Heart right ventricle (tissue), 16 donors: Measurements from ENCODE around the gene CMTM7. TPM values are rescaled to one million over a fixed set of nuclear protein-coding genes. Genes with fewer than 3 reads are reported as not detected.
"Not testable (repeated sequence)": the region's sequence is repeated elsewhere in the genome, so short reads cannot be mapped to it uniquely, and the experiment has no call there.

Source experiments
- ATAC-seq, 8 donors: fragments of 200-7000 bp; cut with Tn5 transposase; one replicate each; pipeline ENCODE4 v1.9.1; 2020; ENCODE audit warnings: mild to moderate bottlenecking in 8 of 8, moderate library complexity in 8 of 8, moderate number of reproducible peaks in 1 of 8
- DNase-seq, 2 donors: peaks; one replicate each; pipeline ENCODE4 v3.0.0-alpha.2; 2020
- H3K27ac ChIP-seq, 10 donors: fragments of 200-600 bp; sonication (generic) in 2 of 10; one replicate each; pipeline versions ENCODE4 v1.5.0 to v1.8.0; 2020 to 2022; ENCODE audit warnings: mild to moderate bottlenecking in 3 of 10
- H3K27me3 ChIP-seq, 7 donors: fragments of 200-600 bp; one replicate each; pipeline ENCODE4 v1.8.0; 2021 to 2022; ENCODE audit warnings: mild to moderate bottlenecking in 2 of 7
- H3K36me3 ChIP-seq, 9 donors: fragments of 200-600 bp; sonication (generic) in 1 of 9; one replicate each; pipeline versions ENCODE4 v1.5.0 to v1.8.0; 2020 to 2022; ENCODE audit warnings: mild to moderate bottlenecking in 2 of 9
- H3K4me1 ChIP-seq, 9 donors: fragments of 200-600 bp; sonication (generic) in 1 of 9; one replicate each; pipeline versions ENCODE4 v1.5.0 to v1.8.0; 2020 to 2022; ENCODE audit warnings: mild to moderate bottlenecking in 4 of 9
- H3K4me3 ChIP-seq, 10 donors: fragments of 200-600 bp; sonication (generic) in 2 of 10; one replicate each; pipeline versions ENCODE4 v1.5.0 to v1.8.0; 2020 to 2022; ENCODE audit warnings: mild to moderate bottlenecking in 7 of 10, moderate library complexity in 2 of 10
- H3K9me3 ChIP-seq, 11 donors: fragments of 200-600 bp in 10 of 11; sonication (generic) in 2 of 11; one replicate each; pipeline versions ENCODE4 v1.5.0 to v1.8.0; 2013 to 2022; ENCODE audit warnings: mild to moderate bottlenecking in 2 of 11, control low read depth in 1 of 11, moderate library complexity in 1 of 11
- WGBS, 2 donors: extraction: QIAGEN DNeasy Blood & Tissue Kit; methylation state at CpG; one replicate each; pipeline ENCODE4 v1.1.7; 2013; ENCODE audit warnings: inconsistent platforms in 1 of 2; 5-methylcytosine and 5-hydroxymethylcytosine counted together
- intact Hi-C, 10 donors: fragments of 100-400 bp; cut with DNase I; formaldehyde crosslinking; loops; one replicate each; pipeline versions ENCODE4 v1.11.1 to v1.14.2; 2022
- polyA plus RNA-seq, 2 donors: library from polyadenylated mRNA; stranded (reverse); fragments of 200-250 nt; gene quantifications; one replicate each; pipeline ENCODE4 v1.2.3, GENCODE V29; 2013
- total RNA-seq, 10 donors: library from RNA; stranded (reverse); fragmentation: NEBNext Ultra II Directional in 3 of 10; extraction: Animal tissue kit (Norgen Biotek cat#: 25700) in 3 of 10; gene quantifications; one replicate each; pipeline versions ENCODE4 v1.2.1 to v1.2.4, GENCODE V29; 2021 to 2023
- TF ChIP-seq, protein P1 (sequence below), 9 donors: fragments of 200-600 bp; sonication (generic) in 2 of 9; IDR thresholded peaks; one replicate each; pipeline versions ENCODE4 v1.5.0 to v1.8.0; 2021 to 2022; ENCODE audit warnings: antibody characterized with exemption in 9 of 9, mild to moderate bottlenecking in 5 of 9, moderate library complexity in 1 of 9
- donor health status: Arrhythmogenic right ventricular cardiomyopathy.
- donor health status: ischemic (EF 13 %, LVEDD 7.1; RV severe dilation, severe dysfunction).
- donor health status: healthy with polysubstance abuse.
- donor health status: DM: no; HTN: yes; CAD: no.
- donor health status: DM: no; HTN: no; CAD: no.
- donor health status: ischemic (EF 25% LVEDD 6.9; RV normal size, moderate dysfunction).
- donor health status: ischemic (EF 25% LVEDD 5.7; RV mildly dilated, moderate dysfunction).
- donor health status: healthy.
- donor health status: DM: yes; HTN: yes; CAD: no.
- donor health status: Ischemic cardiomyopathy.
- donor health status: ischemic (EF 35%, LVEDD 5.7; RV mildly dilated, moderate dysfunction).
- donor health status: nonischemic (EF 11% LVEDD 7.7; RV severe dilation, severe dysfunction).
- donor health status: DM: yes; HTN: yes; CAD: no.
- donor health status: PGD.
- donor health status: ischemic (EF 29% LVEDD 5.4; RV normal size, mild dysfunction).
- donor health status: nonischemic (EF 23%, LVEDD 6.1; RV moderate dilation, normal function).

The CMTM7 gene
- total and polyA plus RNA-seq, 12 donors: 1.7 to 9.2 (median 3.0) TPM

DNA sequence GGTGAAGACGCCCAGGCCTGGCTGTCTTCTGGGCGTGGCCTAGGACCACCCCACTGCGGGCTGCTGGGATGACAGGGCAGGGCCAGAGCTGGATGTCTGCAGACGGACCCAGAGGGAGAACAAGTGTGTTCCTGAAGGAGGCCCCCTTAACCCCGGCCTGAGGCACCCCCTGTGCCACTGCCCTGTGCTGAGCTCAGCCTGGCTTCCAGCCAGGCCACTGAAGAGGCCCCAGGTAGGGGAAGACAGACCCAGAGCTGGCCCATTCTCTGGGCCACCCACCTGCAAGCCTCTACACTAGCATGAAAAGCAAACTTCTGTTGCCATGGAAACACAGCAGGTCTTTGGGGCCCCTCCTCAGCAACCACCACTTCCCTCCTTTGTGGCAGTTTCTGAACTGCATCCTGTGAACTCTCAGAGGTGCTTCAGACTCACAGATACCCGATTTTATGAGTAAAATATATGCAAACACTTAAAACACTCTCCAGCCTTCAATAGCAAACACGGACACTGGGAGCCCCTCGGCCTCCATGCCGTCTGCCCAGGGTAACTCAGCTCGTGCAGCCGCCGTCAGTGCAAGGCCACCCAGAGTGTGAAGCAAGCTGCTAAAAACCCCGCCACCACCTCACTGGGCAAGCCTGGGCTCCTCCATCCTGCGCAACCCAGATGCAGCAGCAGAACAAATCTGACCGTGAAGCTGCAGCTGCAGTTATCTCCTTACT is 68.5 kb downstream of the CMTM7 start:
- H3K27me3 ChIP-seq: no peaks in the 10 kb centered on the region
- H3K36me3 ChIP-seq: peaks cover 0 to 16% (median 0%) of the 10 kb centered on the region in 9 donors
- TF ChIP-seq, protein P1, sequence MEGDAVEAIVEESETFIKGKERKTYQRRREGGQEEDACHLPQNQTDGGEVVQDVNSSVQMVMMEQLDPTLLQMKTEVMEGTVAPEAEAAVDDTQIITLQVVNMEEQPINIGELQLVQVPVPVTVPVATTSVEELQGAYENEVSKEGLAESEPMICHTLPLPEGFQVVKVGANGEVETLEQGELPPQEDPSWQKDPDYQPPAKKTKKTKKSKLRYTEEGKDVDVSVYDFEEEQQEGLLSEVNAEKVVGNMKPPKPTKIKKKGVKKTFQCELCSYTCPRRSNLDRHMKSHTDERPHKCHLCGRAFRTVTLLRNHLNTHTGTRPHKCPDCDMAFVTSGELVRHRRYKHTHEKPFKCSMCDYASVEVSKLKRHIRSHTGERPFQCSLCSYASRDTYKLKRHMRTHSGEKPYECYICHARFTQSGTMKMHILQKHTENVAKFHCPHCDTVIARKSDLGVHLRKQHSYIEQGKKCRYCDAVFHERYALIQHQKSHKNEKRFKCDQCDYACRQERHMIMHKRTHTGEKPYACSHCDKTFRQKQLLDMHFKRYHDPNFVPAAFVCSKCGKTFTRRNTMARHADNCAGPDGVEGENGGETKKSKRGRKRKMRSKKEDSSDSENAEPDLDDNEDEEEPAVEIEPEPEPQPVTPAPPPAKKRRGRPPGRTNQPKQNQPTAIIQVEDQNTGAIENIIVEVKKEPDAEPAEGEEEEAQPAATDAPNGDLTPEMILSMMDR (IDR thresholded peaks at IDR 0.05): no peak
- H3K27ac ChIP-seq: peak overlapping the region in 1 of 10 donors; percentile 79
- no peak overlapping the region for H3K4me3 ChIP-seq
- H3K4me1 ChIP-seq: peaks cover 0 to 59% (median 6%) of the 10 kb centered on the region in 9 donors
- no peaks in the 10 kb centered on the region for H3K9me3 ChIP-seq
- ATAC-seq (peak in 5 of 8 donors; percentile 18 to 47 (median 40)), DNase-seq (no peak)
- intact Hi-C loops: loop anchor here in 4 of 10 donors (10.0 kb wide), 2 partner anchors 175 to 285 kb away; no protein-coding TSS in a partner anchor
- WGBS, 2 donors: 75 to 77% methylated on average over 15 of the region's 15 CpGs

DNA sequence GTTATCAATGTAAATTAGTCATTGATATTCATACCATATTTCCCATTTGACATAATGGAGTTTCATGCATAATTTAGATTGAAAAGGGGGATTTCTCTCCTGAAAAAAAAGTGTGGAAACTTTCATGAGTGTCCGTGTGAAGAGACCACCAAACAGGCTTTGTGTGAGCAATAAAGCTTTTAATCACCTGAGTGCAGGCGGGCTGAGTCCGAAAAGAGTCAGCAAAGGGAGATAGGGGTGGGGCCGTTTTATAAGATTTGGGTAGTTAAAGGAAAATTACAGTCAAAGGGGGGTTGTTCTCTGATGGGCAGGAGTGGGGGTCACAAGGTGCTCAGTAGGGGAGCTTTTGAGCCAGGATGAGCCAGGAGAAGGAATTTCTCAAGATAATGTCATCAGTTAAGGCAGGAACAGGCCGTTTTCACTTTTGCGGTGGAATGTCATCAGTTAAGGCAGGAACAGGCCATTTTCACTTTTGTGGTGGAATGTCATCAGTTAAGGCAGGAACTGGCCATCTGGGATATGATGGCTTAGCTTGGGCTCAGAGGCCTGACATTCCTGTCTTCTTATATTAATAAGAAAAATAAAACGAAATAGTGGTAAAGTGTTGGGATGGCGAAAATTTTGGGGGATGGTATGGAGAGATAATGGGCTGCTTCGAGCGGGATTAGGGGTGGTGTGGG is 69.3 kb downstream of the CMTM7 start:
- H3K27ac ChIP-seq: peak overlapping the region in 3 of 10 donors; percentile 63 to 79 (median 79)
- not testable (repeated sequence) for H3K27me3 ChIP-seq, H3K9me3 ChIP-seq, DNase-seq, H3K36me3 ChIP-seq, ATAC-seq, H3K4me3 ChIP-seq
- peaks cover 0 to 59% (median 6%) of the 10 kb centered on the region in 9 donors for H3K4me1 ChIP-seq
- intact Hi-C loops: loop anchor here in 4 of 10 donors (10.0 kb wide), 2 partner anchors 176 to 286 kb away; no protein-coding TSS in a partner anchor
- WGBS, 2 donors: 89 to 91% methylated on average over 10 of the region's 10 CpGs

DNA sequence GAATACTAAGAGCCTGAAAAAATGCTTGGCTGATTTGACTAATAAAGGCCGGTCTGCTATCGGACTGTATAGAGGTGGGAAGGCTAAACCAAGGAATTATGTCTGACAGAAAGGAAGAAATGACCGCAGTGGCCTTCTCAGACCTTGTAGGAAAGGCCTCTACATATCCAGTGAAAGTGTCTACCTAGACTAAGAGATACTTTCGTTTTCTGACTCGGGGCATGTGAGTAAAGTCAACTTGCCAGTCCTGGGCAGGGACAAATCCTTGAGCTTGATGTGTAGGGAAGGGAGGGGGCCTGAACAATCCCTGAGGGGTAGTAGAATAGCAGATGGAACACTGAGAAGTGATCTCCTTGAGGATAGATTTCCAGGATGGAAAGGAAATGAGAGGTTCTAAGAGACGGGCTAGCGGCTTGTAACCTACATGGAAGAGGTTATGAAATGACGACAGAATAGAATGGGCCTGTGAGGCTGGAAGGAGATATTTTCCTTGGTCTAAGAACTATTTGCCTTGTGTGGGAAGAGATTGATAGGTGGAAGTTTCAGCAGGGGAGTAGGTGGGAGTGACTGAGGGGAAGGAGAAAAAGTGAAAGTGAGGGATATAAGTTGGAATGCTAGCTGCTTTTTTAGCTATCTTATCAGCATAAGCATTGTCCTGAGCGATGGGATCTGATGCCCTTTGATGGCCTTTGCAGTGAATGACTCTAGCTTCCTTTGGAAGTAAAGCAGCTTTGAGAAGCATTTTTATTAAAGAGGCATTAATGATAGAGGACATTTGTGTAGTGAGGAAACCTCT is 70.7 kb downstream of the CMTM7 start:
- not testable (repeated sequence) for ATAC-seq, H3K36me3 ChIP-seq, H3K9me3 ChIP-seq, DNase-seq, H3K27me3 ChIP-seq
- intact Hi-C loops: loop anchor here in 4 of 10 donors (10.0 kb wide), 2 partner anchors 178 to 288 kb away; no protein-coding TSS in a partner anchor
- Histone ChIP-seq H3K27ac (peak overlapping the region in 7 of 10 donors; percentile 2 to 79 (median 63)), H3K4me1 (peaks cover 0 to 53% (median 6%) of the 10 kb centered on the region in 9 donors), H3K4me3 (peak overlapping the region in 5 of 10 donors; percentile 13 to 31 (median 19))
- WGBS, 2 donors: 56 to 67% methylated on average over 8 of the region's 9 CpGs

DNA sequence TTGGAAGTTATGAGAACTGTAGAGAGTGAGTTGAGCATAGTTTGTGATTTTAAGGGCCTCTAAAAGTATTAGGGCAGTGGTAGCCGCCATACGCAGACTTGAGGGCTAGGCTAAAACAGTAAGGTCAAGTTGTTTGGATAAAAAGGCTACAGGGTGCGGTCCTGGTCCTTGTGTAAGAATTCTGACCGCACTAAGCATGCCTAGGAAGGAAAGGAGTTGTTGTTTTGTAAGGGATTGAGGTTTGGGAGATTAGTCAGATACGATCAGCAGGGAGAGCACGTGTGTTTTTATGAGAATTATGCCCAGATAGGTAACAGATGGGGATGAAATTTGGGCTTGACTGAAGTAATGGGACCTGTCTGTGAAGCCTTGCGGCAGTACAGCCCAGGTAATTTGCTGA is 71.8 kb downstream of the CMTM7 start:
- not testable (repeated sequence) for H3K27ac ChIP-seq, H3K9me3 ChIP-seq, ATAC-seq, DNase-seq, H3K27me3 ChIP-seq, H3K4me3 ChIP-seq, H3K36me3 ChIP-seq
- intact Hi-C loops: loop anchor here in 4 of 10 donors (10.0 kb wide), 2 partner anchors 179 to 289 kb away; no protein-coding TSS in a partner anchor
- WGBS, 2 donors: 94 to 97% methylated on average over 7 of the region's 7 CpGs
- H3K4me1 ChIP-seq: peaks cover 0 to 53% (median 10%) of the 10 kb centered on the region in 9 donors

DNA sequence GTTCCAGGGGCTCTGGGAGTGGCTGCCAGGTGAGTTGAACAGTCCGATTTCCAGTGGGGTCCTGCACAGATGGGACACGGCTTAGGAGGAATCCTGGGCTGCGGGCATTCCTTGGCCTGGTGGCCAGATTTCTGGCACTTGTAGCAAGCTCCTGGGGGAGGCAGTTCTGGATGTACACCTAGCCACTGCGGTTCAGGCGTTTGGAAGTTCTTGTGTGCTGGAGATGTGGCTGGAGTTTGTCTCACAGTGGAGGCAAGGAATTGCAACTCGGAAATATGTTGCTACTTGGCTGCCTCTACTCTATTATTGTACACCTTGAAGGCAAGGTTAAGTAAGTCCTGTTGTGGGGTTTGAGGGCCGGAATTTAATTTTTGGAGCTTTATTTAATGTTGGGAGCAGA is 73.1 kb downstream of the CMTM7 start:
- Histone ChIP-seq H3K36me3 (peaks cover 0 to 12% (median 0%) of the 10 kb centered on the region in 9 donors), H3K4me1 (peaks cover 0 to 52% (median 20%) of the 10 kb centered on the region in 9 donors)
- H3K9me3 ChIP-seq, H3K4me3 ChIP-seq, DNase-seq, H3K27ac ChIP-seq, H3K27me3 ChIP-seq, ATAC-seq: not testable (repeated sequence)
- WGBS, 2 donors: 95 to 97% methylated on average over 5 to 6 of the region's 7 CpGs
- intact Hi-C loops: loop anchor here in 9 of 10 donors (5.0 to 10.0 kb wide), 11 partner anchors 37 to 292 kb away; partner anchors contain the start of gene CMTM7 (in 1 of the 9)

DNA sequence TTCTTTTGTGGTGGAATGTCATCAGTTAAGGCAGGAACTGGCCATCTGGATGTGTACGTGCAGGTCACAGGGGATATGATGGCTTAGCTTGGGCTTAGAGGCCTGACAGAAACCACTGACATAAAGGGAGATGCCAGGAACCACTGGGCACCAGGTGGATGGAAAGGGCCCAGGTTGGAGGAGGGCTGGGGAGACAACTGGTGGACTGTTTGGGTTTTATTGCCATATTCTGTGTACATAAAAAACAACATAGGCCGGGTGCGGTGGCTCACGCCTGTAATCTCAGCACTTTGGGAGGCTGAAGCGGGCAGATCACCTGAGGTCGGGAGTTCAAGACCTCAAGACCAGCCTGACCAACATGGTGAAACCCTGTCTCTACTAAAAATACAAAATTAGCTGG is 75.2 kb downstream of the CMTM7 start:
- Histone ChIP-seq H3K4me1 (peaks cover 0 to 52% (median 22%) of the 10 kb centered on the region in 9 donors), H3K36me3 (peaks cover 0 to 12% (median 0%) of the 10 kb centered on the region in 9 donors)
- H3K27ac ChIP-seq, DNase-seq, H3K9me3 ChIP-seq, ATAC-seq, H3K4me3 ChIP-seq, H3K27me3 ChIP-seq: not testable (repeated sequence)
- intact Hi-C loops: loop anchor here (1.0 to 10.0 kb wide), 13 partner anchors 40 to 295 kb away; partner anchors contain the start of gene CMTM7 (in 1 of the 10)
- WGBS, 2 donors: 93 to 96% methylated on average over 6 of the region's 6 CpGs
